HEK293 (cell line): ENCODE measurements around the gene MAGI2.

Experiments
- CTCF ChIA-PET: fragments of 350-600 bp; formaldehyde crosslinking; extraction: SDS; loops from one replicate; lab custom pipeline; 2021; ENCODE audit warnings: antibody characterized with exemption; lab: Yijun Ruan, JAX
- POLR2A ChIA-PET: fragments of 300-600 bp; formaldehyde crosslinking; extraction: SDS; loops from one replicate; lab custom pipeline; 2020; ENCODE audit warnings: antibody characterized with exemption, inconsistent platforms; lab: Yijun Ruan, JAX
- H3K27ac ChIP-seq: fragments of 200-500 bp; sonication (Bioruptor generic); 2 replicates; pipeline ENCODE4 v1.5.1; 2014; ENCODE audit warnings: low read depth, low read length, control low read depth, inconsistent platforms; ENCODE audit errors: extremely low read depth
- H3K36me3 ChIP-seq, 2 experiments: fragments of 200-500 bp in 1 of 2; sonication (Bioruptor generic) in 1 of 2; 1 replicate in 1 of 2; 2 replicates in 1 of 2; pipeline ENCODE4 v1.5.1; 2014 to 2017; ENCODE audit warnings: inconsistent platforms in 2 of 2, low read length in 2 of 2; ENCODE audit not compliant: control insufficient read depth in 2 of 2, insufficient read depth in 1 of 2
- H3K4me1 ChIP-seq: fragments of 200-500 bp; sonication (Bioruptor generic); 2 replicates; pipeline ENCODE4 v1.5.1; 2014; ENCODE audit warnings: mild to moderate bottlenecking, low read length, inconsistent platforms; ENCODE audit not compliant: control insufficient read depth, insufficient read depth
- H3K4me3 ChIP-seq: 2 replicates; pipeline ENCODE4 v1.5.1; 2011; ENCODE audit warnings: low read depth, mild to moderate bottlenecking, control low read depth, low read length, moderate library complexity
- H3K9me3 ChIP-seq: fragments of 200-500 bp; sonication (Bioruptor generic); 2 replicates; pipeline ENCODE4 v1.5.1; 2014; ENCODE audit warnings: low read depth, low read length, inconsistent platforms; ENCODE audit not compliant: control insufficient read depth, insufficient read depth
- GLIS2 ChIP-seq: fragments of 450-650 bp; formaldehyde crosslinking; IDR thresholded peaks from 2 replicates; pipeline ENCODE4 v1.5.1; 2016; ENCODE audit warnings: missing biosample characterization, missing genetic modification characterization
- MEIS1 ChIP-seq: sonication (generic); formaldehyde crosslinking; IDR thresholded peaks from 2 replicates; pipeline ENCODE4 v1.8.1; 2022; ENCODE audit warnings: missing genetic modification reagents, mild to moderate bottlenecking, borderline replicate concordance
- RBAK ChIP-seq: fragments of 450-650 bp; formaldehyde crosslinking; IDR thresholded peaks from 2 replicates; pipeline ENCODE4 v1.5.1; 2016; ENCODE audit warnings: missing biosample characterization, missing genetic modification characterization
- SCRT1 ChIP-seq: fragments of 450-650 bp; formaldehyde crosslinking; IDR thresholded peaks from 2 replicates; pipeline ENCODE4 v1.5.1; 2016; ENCODE audit warnings: missing biosample characterization, missing genetic modification characterization, borderline replicate concordance
- ZNF121 ChIP-seq: fragments of 450-650 bp; formaldehyde crosslinking; IDR thresholded peaks from 2 replicates; pipeline ENCODE4 v1.5.1; 2016; ENCODE audit warnings: missing biosample characterization, missing genetic modification characterization
- ZNF175 ChIP-seq: fragments of 450-650 bp; formaldehyde crosslinking; IDR thresholded peaks from 2 replicates; pipeline ENCODE4 v1.5.1; 2016; ENCODE audit warnings: missing biosample characterization, missing genetic modification characterization
- ZNF223 ChIP-seq: fragments of 450-650 bp; formaldehyde crosslinking; IDR thresholded peaks from 2 replicates; pipeline ENCODE4 v1.5.1; 2016; ENCODE audit warnings: missing biosample characterization, missing genetic modification characterization
- ZNF24 ChIP-seq: fragments of 450-650 bp; formaldehyde crosslinking; IDR thresholded peaks from 2 replicates; pipeline ENCODE4 v1.5.1; 2016; ENCODE audit warnings: missing biosample characterization, missing genetic modification characterization
- ZNF426 ChIP-seq: fragments of 450-650 bp; formaldehyde crosslinking; IDR thresholded peaks from 2 replicates; pipeline ENCODE4 v1.5.1; 2017; ENCODE audit warnings: missing biosample characterization, missing genetic modification characterization, mild to moderate bottlenecking, inconsistent platforms, moderate library complexity
- ZNF677 ChIP-seq: fragments of 450-650 bp; IDR thresholded peaks from 2 replicates; pipeline ENCODE4 v1.5.0; 2018; ENCODE audit warnings: missing biosample characterization, mild to moderate bottlenecking, missing genetic modification characterization, moderate library complexity
- TF ChIP-seq, protein P1 (sequence below): fragments of 450-650 bp; formaldehyde crosslinking; IDR thresholded peaks from 2 replicates; pipeline ENCODE4 v1.5.1; 2016; ENCODE audit warnings: missing biosample characterization, missing genetic modification characterization, borderline replicate concordance
- TF ChIP-seq, protein P2 (sequence below): fragments of 450-650 bp; formaldehyde crosslinking; IDR thresholded peaks from 2 replicates; pipeline ENCODE4 v1.5.1; 2016; ENCODE audit warnings: missing biosample characterization, missing genetic modification characterization
- TF ChIP-seq, protein P3 (sequence below): fragments of 450-650 bp; formaldehyde crosslinking; IDR thresholded peaks from 2 replicates; pipeline ENCODE4 v1.5.1; 2017; ENCODE audit warnings: missing biosample characterization, missing genetic modification characterization
- TF ChIP-seq, protein P4 (sequence below): fragments of 450-650 bp; formaldehyde crosslinking; IDR thresholded peaks from 2 replicates; pipeline ENCODE4 v1.5.1; 2016; ENCODE audit warnings: missing biosample characterization, missing genetic modification characterization, borderline replicate concordance

Gene MAGI2

GRCh38 chr7:79376299-79377025 is 77.0 kb downstream of the MAGI2 start:
- H3K36me3 ChIP-seq: no peaks in the 10 kb centered on the region
- TF ChIP-seq SCRT1 (tag by site-specific recombination) (no peak), MEIS1 (CRISPR knock-in tag) (no peak), ZNF426 (no peak), GLIS2 (no peak), ZNF175 (no peak), ZNF677 (tag by site-specific recombination) (no peak), ZNF223 (tag by site-specific recombination) (no peak), RBAK (tag by site-specific recombination) (no peak), ZNF24 (tag by site-specific recombination) (no peak), ZNF121 (no peak)
- TF ChIP-seq, protein P1, sequence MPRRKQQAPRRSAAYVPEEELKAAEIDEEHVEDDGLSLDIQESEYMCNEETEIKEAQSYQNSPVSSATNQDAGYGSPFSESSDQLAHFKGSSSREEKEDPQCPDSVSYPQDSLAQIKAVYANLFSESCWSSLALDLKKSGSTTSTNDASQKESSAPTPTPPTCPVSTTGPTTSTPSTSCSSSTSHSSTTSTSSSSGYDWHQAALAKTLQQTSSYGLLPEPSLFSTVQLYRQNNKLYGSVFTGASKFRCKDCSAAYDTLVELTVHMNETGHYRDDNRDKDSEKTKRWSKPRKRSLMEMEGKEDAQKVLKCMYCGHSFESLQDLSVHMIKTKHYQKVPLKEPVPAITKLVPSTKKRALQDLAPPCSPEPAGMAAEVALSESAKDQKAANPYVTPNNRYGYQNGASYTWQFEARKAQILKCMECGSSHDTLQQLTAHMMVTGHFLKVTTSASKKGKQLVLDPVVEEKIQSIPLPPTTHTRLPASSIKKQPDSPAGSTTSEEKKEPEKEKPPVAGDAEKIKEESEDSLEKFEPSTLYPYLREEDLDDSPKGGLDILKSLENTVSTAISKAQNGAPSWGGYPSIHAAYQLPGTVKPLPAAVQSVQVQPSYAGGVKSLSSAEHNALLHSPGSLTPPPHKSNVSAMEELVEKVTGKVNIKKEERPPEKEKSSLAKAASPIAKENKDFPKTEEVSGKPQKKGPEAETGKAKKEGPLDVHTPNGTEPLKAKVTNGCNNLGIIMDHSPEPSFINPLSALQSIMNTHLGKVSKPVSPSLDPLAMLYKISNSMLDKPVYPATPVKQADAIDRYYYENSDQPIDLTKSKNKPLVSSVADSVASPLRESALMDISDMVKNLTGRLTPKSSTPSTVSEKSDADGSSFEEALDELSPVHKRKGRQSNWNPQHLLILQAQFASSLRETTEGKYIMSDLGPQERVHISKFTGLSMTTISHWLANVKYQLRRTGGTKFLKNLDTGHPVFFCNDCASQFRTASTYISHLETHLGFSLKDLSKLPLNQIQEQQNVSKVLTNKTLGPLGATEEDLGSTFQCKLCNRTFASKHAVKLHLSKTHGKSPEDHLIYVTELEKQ: no peak
- TF ChIP-seq, protein P2, sequence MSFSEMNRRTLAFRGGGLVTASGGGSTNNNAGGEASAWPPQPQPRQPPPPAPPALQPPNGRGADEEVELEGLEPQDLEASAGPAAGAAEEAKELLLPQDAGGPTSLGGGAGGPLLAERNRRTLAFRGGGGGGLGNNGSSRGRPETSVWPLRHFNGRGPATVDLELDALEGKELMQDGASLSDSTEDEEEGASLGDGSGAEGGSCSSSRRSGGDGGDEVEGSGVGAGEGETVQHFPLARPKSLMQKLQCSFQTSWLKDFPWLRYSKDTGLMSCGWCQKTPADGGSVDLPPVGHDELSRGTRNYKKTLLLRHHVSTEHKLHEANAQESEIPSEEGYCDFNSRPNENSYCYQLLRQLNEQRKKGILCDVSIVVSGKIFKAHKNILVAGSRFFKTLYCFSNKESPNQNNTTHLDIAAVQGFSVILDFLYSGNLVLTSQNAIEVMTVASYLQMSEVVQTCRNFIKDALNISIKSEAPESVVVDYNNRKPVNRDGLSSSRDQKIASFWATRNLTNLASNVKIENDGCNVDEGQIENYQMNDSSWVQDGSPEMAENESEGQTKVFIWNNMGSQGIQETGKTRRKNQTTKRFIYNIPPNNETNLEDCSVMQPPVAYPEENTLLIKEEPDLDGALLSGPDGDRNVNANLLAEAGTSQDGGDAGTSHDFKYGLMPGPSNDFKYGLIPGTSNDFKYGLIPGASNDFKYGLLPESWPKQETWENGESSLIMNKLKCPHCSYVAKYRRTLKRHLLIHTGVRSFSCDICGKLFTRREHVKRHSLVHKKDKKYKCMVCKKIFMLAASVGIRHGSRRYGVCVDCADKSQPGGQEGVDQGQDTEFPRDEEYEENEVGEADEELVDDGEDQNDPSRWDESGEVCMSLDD (tag by site-specific recombination): no peak
- TF ChIP-seq, protein P3, sequence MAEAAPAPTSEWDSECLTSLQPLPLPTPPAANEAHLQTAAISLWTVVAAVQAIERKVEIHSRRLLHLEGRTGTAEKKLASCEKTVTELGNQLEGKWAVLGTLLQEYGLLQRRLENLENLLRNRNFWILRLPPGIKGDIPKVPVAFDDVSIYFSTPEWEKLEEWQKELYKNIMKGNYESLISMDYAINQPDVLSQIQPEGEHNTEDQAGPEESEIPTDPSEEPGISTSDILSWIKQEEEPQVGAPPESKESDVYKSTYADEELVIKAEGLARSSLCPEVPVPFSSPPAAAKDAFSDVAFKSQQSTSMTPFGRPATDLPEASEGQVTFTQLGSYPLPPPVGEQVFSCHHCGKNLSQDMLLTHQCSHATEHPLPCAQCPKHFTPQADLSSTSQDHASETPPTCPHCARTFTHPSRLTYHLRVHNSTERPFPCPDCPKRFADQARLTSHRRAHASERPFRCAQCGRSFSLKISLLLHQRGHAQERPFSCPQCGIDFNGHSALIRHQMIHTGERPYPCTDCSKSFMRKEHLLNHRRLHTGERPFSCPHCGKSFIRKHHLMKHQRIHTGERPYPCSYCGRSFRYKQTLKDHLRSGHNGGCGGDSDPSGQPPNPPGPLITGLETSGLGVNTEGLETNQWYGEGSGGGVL (tag by site-specific recombination): no peak
- TF ChIP-seq, protein P4, sequence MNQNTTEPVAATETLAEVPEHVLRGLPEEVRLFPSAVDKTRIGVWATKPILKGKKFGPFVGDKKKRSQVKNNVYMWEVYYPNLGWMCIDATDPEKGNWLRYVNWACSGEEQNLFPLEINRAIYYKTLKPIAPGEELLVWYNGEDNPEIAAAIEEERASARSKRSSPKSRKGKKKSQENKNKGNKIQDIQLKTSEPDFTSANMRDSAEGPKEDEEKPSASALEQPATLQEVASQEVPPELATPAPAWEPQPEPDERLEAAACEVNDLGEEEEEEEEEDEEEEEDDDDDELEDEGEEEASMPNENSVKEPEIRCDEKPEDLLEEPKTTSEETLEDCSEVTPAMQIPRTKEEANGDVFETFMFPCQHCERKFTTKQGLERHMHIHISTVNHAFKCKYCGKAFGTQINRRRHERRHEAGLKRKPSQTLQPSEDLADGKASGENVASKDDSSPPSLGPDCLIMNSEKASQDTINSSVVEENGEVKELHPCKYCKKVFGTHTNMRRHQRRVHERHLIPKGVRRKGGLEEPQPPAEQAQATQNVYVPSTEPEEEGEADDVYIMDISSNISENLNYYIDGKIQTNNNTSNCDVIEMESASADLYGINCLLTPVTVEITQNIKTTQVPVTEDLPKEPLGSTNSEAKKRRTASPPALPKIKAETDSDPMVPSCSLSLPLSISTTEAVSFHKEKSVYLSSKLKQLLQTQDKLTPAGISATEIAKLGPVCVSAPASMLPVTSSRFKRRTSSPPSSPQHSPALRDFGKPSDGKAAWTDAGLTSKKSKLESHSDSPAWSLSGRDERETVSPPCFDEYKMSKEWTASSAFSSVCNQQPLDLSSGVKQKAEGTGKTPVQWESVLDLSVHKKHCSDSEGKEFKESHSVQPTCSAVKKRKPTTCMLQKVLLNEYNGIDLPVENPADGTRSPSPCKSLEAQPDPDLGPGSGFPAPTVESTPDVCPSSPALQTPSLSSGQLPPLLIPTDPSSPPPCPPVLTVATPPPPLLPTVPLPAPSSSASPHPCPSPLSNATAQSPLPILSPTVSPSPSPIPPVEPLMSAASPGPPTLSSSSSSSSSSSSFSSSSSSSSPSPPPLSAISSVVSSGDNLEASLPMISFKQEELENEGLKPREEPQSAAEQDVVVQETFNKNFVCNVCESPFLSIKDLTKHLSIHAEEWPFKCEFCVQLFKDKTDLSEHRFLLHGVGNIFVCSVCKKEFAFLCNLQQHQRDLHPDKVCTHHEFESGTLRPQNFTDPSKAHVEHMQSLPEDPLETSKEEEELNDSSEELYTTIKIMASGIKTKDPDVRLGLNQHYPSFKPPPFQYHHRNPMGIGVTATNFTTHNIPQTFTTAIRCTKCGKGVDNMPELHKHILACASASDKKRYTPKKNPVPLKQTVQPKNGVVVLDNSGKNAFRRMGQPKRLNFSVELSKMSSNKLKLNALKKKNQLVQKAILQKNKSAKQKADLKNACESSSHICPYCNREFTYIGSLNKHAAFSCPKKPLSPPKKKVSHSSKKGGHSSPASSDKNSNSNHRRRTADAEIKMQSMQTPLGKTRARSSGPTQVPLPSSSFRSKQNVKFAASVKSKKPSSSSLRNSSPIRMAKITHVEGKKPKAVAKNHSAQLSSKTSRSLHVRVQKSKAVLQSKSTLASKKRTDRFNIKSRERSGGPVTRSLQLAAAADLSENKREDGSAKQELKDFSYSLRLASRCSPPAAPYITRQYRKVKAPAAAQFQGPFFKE (tag by site-specific recombination): no peak
- no peak overlapping the region for H3K27ac ChIP-seq
- no peak overlapping the region for H3K4me3 ChIP-seq
- no peaks in the 10 kb centered on the region for H3K4me1 ChIP-seq
- POLR2A ChIA-PET: no interaction called here
- H3K9me3 ChIP-seq: no peaks in the 10 kb centered on the region
- CTCF ChIA-PET: no interaction called here
